ENCODE data around the gene CCNDBP1. TPM values are rescaled to one million over a fixed set of nuclear protein-coding genes. Genes with fewer than 3 reads are reported as not detected.

The CCNDBP1 gene
- total RNA-seq, 1 donor from 2014 or later, result 37.0 TPM

- Mint-ChIP-seq H3K9me3 (ENCODE audit: unreplicated experiment) (peaks cover 5% of the 10 kb centered on the region), H3K27me3 (ENCODE audit: low read depth, unreplicated experiment) (peaks cover 34% of the 10 kb centered on the region), H3K4me3 (ENCODE audit: unreplicated experiment) (no peak overlapping the region), H3K27ac (ENCODE audit: unreplicated experiment) (no peak overlapping the region), H3K36me3 (ENCODE audit: low read depth, unreplicated experiment) (peaks cover 2% of the 10 kb centered on the region), H3K4me1 (ENCODE audit: low read depth, unreplicated experiment) (peaks cover 13% of the 10 kb centered on the region)
- H3K27me3 ChIP-seq (ENCODE audit: insufficient read depth, low read length), result peaks cover 22% of the 10 kb centered on the region
- FAIRE-seq, result no peak
- no peak overlapping the region for H3K27ac ChIP-seq (ENCODE audit: low read depth, low read length)
- H3K4me2 ChIP-seq (ENCODE audit: low read length), result no peak overlapping the region
- H3K4me1 ChIP-seq (ENCODE audit: insufficient read depth, low read length), result peaks cover 9% of the 10 kb centered on the region
- no peak overlapping the region for H3K9ac ChIP-seq (ENCODE audit: low read length)
- H3K36me3 ChIP-seq (ENCODE audit: insufficient read depth, low read length), result no peaks in the 10 kb centered on the region
- H3K79me2 ChIP-seq (ENCODE audit: insufficient read depth, low read length), result no peaks in the 10 kb centered on the region
- H3K4me3 ChIP-seq (ENCODE audit: insufficient read depth, low read depth, low read length), result no peak overlapping the region
- DNase-seq (ENCODE audit: low read depth), result no peak
- no peaks in the 10 kb centered on the region for H3K9me3 ChIP-seq (ENCODE audit: insufficient read depth, low read depth, low read length)
- H4K20me1 ChIP-seq (ENCODE audit: insufficient read depth, low read length), result no peaks in the 10 kb centered on the region
- TF ChIP-seq EZH2 (IDR thresholded peaks at IDR 0.05; ENCODE audit: insufficient read depth, low read length), result no peak
- no peak for TF ChIP-seq CTCF (IDR thresholded peaks at IDR 0.05; ENCODE audit: insufficient read depth, low read depth, low read length)
- H2AFZ ChIP-seq (ENCODE audit: low read depth, low read length), result no peak overlapping the region
Measured at GRCh38 chr15:43238671-43239131, 53.5 kb downstream of the CCNDBP1 start.

- Histone ChIP-seq H3K27ac (ENCODE audit: low read depth, low read length) (no peak overlapping the region), H4K20me1 (ENCODE audit: insufficient read depth, low read length) (no peaks in the 10 kb centered on the region), H3K4me3 (ENCODE audit: insufficient read depth, low read depth, low read length) (no peak overlapping the region), H3K79me2 (ENCODE audit: insufficient read depth, low read length) (no peaks in the 10 kb centered on the region), H3K36me3 (ENCODE audit: insufficient read depth, low read length) (no peaks in the 10 kb centered on the region), H3K4me1 (ENCODE audit: insufficient read depth, low read length) (peaks cover 9% of the 10 kb centered on the region), H3K9me3 (ENCODE audit: insufficient read depth, low read depth, low read length) (no peaks in the 10 kb centered on the region), H3K4me2 (ENCODE audit: low read length) (peak overlapping the region; percentile 13), H2AFZ (ENCODE audit: low read depth, low read length) (no peak overlapping the region), H3K9ac (ENCODE audit: low read length) (no peak overlapping the region), H3K27me3 (ENCODE audit: insufficient read depth, low read length) (peaks cover 18% of the 10 kb centered on the region)
- TF ChIP-seq EZH2 (IDR thresholded peaks at IDR 0.05; ENCODE audit: insufficient read depth, low read length) (no peak), CTCF (IDR thresholded peaks at IDR 0.05; ENCODE audit: insufficient read depth, low read depth, low read length) (no peak)
- FAIRE-seq (no peak), DNase-seq (ENCODE audit: low read depth) (peak; percentile 77)
- no peak overlapping the region for H3K4me3 Mint-ChIP-seq (ENCODE audit: unreplicated experiment)
- peaks cover 2% of the 10 kb centered on the region for H3K36me3 Mint-ChIP-seq (ENCODE audit: low read depth, unreplicated experiment)
- peaks cover 5% of the 10 kb centered on the region for H3K9me3 Mint-ChIP-seq (ENCODE audit: unreplicated experiment)
- H3K4me1 Mint-ChIP-seq (ENCODE audit: low read depth, unreplicated experiment), result peaks cover 13% of the 10 kb centered on the region
- peaks cover 27% of the 10 kb centered on the region for H3K27me3 Mint-ChIP-seq (ENCODE audit: low read depth, unreplicated experiment)
- no peak overlapping the region for H3K27ac Mint-ChIP-seq (ENCODE audit: unreplicated experiment)
Measured at GRCh38 chr15:43239732-43240491, 54.7 kb downstream of the CCNDBP1 start.

GRCh38 chr15:43241100-43241499 lies 55.9 kb downstream of the CCNDBP1 start:
- H3K27me3 ChIP-seq (ENCODE audit: insufficient read depth, low read length), result peaks cover 14% of the 10 kb centered on the region
- no peaks in the 10 kb centered on the region for H3K79me2 ChIP-seq (ENCODE audit: insufficient read depth, low read length)
- H3K27ac ChIP-seq (ENCODE audit: low read depth, low read length), result no peak overlapping the region
- no peak overlapping the region for H3K9ac ChIP-seq (ENCODE audit: low read length)
- DNase-seq (ENCODE audit: low read depth) (peak; percentile 90), FAIRE-seq (peak; percentile 65)
- Mint-ChIP-seq H3K27ac (ENCODE audit: unreplicated experiment) (no peak overlapping the region), H3K4me1 (ENCODE audit: low read depth, unreplicated experiment) (peaks cover 13% of the 10 kb centered on the region), H3K4me3 (ENCODE audit: unreplicated experiment) (no peak overlapping the region), H3K36me3 (ENCODE audit: low read depth, unreplicated experiment) (no peaks in the 10 kb centered on the region), H3K9me3 (ENCODE audit: unreplicated experiment) (peaks cover 3% of the 10 kb centered on the region), H3K27me3 (ENCODE audit: low read depth, unreplicated experiment) (peaks cover 19% of the 10 kb centered on the region)
- H4K20me1 ChIP-seq (ENCODE audit: insufficient read depth, low read length), result no peaks in the 10 kb centered on the region
- H2AFZ ChIP-seq (ENCODE audit: low read depth, low read length), result no peak overlapping the region
- no peaks in the 10 kb centered on the region for H3K36me3 ChIP-seq (ENCODE audit: insufficient read depth, low read length)
- no peak overlapping the region for H3K4me3 ChIP-seq (ENCODE audit: insufficient read depth, low read depth, low read length)
- peaks cover 9% of the 10 kb centered on the region for H3K4me1 ChIP-seq (ENCODE audit: insufficient read depth, low read length)
- H3K4me2 ChIP-seq (ENCODE audit: low read length), result no peak overlapping the region
- TF ChIP-seq EZH2 (IDR thresholded peaks at IDR 0.05; ENCODE audit: insufficient read depth, low read length) (no peak), CTCF (IDR thresholded peaks at IDR 0.05; ENCODE audit: insufficient read depth, low read depth, low read length) (no peak)
- H3K9me3 ChIP-seq (ENCODE audit: insufficient read depth, low read depth, low read length), result no peaks in the 10 kb centered on the region
